ENCODE data around the gene VTN.

VTN gene, protein sequence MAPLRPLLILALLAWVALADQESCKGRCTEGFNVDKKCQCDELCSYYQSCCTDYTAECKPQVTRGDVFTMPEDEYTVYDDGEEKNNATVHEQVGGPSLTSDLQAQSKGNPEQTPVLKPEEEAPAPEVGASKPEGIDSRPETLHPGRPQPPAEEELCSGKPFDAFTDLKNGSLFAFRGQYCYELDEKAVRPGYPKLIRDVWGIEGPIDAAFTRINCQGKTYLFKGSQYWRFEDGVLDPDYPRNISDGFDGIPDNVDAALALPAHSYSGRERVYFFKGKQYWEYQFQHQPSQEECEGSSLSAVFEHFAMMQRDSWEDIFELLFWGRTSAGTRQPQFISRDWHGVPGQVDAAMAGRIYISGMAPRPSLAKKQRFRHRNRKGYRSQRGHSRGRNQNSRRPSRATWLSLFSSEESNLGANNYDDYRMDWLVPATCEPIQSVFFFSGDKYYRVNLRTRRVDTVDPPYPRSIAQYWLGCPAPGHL

DNA sequence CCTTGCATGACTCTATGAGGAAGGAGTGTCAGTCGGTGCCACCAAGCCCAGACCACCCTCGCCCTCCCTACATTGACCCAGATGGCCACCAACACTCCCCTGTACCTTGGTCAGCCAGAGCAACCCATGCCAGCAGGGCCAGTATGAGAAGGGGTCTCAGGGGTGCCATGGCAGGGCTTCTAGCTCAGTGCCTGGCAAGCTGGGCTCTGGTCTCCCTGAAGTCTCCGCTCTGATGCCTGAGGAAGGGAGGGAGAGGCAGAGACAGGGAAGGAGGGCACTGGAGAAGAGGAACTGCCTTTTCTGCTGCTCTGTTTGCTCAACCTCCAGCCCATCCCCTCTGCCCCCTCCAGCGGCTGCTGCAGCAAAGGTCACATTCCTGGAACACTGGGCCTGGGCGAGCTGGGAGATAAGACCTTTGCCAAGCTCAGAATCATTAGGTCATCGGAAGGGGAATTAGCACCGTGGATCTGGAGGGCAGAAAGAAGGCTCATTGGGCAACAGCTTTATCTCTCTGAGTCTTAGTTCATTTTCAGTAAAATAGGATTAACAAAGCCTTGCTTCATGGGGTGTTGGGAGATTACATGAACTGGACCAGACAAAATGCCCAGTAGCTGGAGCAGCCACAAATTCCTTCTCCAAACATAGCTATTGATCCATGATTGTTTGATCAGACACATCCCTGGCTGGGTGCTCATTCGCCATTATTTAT is at the start of gene VTN:
TSS of gene VTN (minus strand) at position 273 of the 709 bp plus-strand sequence. CDS start at position 169, 104 bp downstream.
- peak in 1 of 2 donors; percentile 45 for DNase-seq

DNA sequence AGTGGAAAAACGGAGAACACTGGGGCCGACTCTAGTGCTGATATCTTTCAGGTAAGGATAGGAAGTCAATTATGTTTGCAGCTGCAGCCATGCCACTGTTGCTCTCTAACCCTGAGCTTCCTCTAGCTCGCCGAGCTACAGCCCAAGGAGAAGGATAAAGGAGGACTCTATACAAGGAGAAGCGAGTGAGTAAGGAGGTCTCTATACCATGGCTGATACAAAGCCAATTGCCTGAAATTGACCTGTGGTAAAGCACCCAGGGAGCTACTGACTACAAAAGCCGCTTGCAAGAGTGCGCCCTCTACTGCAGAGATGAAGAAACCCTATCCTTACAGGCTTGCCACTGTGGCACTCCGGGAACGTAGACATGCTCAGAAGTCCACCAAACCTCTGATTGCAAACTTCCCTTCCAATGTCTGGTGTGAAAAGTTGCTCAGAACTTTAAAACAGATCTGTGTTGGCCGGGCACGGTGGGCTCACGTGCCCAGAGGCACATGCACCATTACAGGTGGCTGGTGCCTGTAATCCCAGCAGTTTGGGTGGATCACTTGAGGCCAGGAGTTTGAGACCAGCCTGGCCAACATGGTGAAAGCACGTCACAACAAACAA is 46.7 kb upstream of the VTN start:
- DNase-seq = peak; percentile 50 to 74

DNA sequence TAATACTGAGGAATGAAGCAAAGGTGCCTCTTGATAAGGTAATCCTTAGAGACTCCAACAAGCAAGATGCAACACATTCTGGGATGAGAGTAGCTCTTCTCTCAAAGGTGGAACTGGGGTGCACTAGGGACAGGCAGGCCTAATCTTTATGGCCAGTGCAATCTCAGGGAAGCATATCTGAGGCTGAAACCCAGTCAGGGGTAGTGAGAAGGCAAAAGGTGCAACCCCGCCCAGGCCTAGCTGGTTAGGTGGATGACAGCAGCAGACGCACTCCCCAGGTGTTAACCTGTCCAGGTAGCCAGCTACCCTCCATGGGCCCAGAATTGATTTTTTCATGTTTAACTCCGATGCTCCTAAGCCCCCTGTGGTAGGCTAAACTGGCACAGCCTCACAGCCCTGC is 45.8 kb upstream of the VTN start:
- no peak for DNase-seq

DNA sequence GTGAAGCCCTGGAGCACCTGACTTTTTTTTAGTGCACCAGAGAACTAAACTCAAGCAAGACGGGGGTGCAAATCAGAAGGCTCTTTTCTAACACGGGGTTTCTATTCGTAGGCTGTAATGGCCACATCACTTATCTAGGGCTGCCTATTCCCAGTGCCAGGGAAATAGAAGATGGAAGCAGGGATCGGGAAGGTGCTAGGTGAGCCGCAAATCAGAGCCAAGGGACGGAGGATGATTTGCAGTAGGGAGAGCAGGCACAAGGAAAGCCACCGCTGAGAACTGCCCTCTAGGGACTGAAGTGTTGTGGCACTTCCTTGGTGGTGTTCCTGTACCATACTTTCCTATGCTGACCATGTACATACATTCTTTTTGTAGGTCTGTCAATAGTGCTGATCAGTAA is 43.7 kb upstream of the VTN start:
- no peak for DNase-seq

DNA sequence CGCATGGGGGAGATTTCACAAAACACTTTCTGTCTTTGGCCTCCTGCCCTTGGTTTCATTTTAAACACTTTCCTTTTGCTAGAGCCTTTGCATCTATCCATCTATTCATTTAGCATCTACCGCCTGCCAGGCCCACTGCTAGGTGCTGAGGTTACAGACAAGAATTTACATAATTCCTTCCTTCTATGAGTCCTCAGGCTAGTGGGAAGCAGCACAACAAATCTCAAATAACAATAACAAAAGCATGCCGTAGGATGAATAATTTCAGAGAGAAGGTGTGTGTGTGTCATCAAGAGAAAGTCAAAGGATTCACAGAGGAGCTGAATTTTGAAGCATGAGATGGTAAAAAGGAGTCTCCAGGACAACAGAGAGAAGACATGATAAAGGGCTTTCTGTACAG is 42.0 kb upstream of the VTN start:
- DNase-seq = no peak

DNA sequence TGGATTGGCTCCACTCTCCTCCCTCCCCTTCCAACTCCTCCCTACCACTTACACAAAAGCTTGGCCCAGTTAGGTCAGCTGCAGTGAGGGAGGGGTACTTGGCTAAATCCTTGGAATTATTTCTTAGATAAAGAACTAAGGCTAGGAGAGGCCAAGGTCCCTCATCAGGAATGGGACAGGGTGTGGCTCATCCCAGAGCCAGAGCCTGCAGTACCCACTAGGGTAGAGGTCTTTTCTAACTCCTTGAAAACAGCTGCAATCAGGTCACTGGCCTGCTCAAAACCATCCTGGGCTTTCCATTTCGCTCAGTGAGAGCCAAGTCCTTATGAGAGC is 37.8 kb upstream of the VTN start:
- no peak for DNase-seq

DNA sequence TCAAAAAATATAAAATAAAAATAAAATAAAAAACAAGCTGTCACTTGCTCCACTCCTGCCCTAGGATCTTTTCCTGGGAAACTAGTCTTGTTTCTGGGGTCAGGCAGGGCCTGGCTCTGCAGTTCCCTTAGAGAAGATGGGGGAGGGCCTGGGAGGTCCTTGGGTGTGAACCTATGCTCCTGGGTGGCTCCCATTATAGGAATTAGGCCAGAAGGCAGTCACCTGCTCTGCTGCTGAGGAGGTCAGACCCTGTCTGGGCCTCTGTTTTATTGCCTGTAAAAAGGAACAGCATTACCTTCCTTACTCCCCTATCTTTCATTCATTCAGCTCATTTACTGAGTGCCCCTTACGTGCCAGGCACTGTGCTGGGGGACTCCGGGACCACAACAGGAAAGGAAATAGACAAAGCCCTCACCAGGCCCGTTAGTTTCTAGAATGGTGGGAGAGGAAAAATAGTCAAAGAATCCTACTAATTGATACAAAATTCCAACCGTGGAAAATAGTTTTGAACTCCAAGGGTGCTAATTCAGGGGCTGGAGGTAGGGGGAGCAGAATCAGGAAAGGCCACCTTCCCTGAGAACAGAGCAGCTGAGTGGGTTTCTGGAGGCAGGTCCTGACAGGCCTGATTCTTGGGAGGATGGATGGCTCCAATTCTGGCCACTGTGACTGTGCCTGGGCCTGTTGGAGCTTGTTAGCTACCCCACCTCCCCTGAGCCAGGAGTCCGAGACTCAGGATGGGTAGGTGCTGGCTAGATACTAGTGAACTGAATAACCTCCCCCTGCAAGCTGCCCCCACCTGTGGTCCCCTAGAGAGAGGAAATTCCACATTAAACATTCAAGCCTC is 37.2 kb upstream of the VTN start:
- no peak for DNase-seq

DNA sequence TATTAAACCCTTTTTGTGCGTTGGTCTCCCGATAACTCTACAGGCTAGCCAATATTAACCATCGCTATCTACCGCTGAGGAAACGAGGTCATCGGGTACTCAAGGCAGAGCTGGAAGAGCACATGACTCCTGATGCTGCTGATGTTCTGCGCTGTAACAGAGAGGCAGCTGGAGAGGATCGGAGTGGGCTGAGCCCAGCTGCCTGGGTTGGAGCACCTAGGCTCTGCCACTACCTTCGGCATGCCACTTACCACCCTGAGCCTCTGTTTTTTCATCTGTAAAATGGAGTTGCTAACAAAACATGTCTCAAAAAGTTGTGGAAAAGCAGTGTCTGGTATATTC is 36.3 kb upstream of the VTN start:
- DNase-seq = no peak

DNA sequence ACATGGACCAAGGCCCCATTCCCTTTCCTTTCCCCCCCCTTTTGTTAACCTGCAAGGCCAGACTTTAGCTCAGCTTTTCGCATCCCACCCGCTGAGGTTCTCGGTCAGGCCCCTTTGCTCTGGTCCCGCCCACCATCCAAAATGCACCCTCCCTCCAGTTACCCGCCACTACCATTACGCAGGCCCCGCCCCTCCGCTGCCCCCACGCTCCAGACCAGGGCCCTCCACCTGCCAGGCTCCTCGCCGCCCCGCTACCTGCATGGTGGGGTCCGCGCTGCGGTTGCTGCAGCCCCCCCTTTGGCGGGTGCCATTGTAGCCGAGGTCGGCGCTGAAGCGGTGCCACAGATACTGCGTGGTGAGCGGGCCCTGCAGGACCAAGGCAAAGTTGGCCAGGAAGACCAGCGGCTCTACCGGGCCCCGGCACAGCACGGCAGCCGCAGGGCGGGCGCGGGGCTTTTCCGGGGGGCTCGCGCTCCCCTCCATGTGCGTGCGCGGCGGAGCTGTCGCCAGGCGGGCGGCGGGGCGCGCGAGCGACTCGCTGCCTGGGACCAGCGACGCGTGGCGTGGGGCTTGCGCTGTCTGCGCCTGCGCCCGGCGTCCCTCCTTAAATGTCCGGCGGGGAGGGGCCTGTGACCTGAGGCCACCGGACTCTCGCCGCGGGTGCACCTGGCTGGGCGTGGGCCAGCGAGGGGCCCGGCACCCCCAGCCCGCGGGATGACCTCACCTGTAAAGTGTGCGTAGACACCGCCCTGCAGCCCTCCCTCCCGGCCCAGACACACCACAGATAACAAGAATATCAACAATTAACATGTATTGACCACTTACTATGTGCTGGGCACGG is 35.7 kb upstream of the VTN start, which contains the start of gene SLC46A1:
TSS of gene SLC46A1 (minus strand) at position 581 of the 841 bp plus-strand sequence. CDS start at position 483, 98 bp downstream.
- DNase-seq = peak in 1 of 2 donors; percentile 18

DNA sequence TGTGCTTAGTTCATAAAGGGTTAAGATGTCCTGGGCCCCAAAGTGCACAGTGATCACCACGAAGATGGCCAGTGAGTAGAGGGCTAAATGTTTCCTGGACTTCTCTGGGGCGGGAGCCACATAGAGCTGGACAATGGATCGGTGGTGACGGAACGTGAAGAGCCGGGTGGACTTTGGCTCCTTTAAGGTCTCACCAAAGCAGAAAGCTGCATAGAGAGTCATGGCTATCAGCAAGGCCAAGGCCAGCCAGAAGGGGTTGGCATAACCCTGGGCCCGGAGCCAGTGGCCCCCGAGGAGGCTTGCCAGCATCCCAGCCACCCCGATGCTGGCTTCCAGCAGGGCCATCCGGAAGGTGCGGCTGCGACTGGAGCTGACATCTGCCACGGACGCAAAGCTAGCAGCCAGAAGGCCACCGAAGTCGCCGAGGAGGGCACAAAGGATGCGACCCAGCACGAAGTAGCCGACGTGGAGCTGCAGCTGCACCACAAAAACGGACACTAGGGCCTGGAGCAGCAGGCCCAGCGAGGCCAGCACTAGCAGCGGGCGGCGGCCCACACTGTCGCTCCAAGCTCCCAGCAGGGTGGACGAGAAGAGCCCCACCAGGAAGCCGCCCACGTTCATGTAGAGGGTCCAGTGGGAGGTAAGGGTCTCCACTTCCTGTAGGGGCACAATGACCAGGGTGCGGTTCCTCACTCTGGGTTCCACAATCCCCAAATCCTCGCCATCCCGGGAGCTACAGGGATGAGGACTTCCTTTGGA is 34.9 kb upstream of the VTN start:
- DNase-seq = no peak

DNA sequence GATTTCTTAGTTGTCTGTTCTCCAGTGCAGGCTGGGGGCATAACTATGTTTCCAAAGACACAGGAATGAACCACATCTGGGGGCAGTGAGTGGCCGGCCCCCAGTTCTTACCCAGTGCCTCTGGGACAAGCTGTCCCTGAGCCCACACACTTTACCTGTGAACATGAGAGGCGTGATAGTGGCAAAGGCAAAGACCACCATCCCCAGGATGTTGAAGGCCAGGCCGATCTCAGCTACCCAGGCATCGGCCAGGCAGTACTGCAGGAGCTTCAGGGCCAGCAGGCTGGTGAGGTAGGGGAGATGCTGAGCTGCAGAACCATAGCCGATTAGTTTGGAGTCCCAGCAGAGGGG is 34.3 kb upstream of the VTN start:
- no peak for DNase-seq

DNA sequence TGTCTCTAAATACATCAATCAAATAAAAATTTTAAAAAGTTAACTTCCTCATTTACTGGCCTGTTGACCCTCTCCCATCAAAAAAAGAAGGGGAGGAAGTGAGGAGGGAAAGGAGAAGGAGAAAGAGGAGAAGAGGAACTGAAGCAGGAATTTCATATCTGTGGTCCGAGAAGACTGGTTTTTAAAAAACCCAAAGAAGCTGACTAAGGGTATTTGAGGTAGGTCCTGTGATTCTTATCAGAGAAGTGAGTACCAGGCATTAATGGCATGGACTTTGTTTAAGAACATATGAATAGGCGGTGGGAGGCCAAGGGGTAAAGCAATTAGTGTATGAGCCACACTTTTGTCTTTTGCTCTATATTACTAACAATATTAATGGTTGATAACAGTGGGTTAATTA is 33.9 kb upstream of the VTN start:
- peak in 1 of 2 donors; percentile 18 for DNase-seq

DNA sequence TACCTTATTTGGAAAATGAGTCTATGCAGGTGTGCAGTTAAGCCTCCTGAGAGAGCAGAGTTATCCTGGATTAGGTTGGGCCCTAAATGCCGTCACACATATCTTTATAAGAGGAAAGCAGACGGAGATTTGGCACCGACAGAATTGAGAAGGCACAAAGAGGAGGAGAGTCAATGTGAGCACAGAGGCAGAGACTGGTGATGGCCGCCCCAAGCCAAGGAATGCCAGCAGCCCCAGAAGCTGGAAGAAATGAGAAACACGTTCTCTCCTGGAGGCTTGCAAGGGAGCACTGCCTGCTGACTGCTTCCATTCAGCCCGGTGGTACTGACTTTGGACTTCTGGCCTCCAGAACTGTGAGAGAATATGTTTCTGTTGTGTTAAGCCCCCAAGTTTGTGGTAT is 32.7 kb upstream of the VTN start:
- no peak for DNase-seq

DNA sequence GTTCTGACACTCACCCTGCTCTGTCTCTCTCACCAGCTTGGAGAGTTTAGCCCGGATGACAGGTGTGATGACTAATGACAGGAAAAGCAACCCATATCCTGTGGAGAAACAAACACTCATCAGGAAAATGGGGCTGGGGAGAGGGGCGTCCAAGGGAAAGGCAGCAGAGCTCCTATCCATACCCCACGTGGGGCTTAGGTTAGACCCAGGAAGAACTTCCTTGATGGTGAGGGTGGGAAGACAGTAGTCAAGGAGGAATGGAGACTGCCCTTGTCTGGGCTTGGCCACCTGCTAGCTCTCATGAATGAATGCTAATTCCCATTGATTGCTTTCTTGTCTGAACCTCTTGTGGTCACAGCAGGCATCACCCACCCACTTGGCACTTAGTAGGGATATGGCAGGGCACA is 32.1 kb upstream of the VTN start:
- no peak for DNase-seq

DNA sequence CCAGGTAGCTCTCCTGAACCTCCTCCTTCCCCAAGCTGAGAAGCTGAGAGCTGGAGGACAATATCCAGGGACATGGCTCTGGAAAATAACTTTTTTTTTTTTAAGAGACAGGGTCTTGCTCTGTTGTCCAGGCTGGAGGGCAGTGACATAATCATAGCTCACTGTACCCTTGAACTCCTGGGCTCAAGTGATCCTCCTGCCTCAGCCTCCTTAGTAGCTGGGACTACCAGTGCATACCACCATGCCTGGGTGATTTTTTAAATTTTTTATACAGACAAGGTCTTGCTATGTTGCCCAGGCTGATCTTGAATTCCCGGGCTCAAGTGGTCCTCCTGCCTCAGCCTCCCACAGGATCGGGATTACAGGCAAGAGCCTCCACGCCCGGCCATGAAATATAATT is 29.7 kb upstream of the VTN start:
- no peak for DNase-seq

DNA sequence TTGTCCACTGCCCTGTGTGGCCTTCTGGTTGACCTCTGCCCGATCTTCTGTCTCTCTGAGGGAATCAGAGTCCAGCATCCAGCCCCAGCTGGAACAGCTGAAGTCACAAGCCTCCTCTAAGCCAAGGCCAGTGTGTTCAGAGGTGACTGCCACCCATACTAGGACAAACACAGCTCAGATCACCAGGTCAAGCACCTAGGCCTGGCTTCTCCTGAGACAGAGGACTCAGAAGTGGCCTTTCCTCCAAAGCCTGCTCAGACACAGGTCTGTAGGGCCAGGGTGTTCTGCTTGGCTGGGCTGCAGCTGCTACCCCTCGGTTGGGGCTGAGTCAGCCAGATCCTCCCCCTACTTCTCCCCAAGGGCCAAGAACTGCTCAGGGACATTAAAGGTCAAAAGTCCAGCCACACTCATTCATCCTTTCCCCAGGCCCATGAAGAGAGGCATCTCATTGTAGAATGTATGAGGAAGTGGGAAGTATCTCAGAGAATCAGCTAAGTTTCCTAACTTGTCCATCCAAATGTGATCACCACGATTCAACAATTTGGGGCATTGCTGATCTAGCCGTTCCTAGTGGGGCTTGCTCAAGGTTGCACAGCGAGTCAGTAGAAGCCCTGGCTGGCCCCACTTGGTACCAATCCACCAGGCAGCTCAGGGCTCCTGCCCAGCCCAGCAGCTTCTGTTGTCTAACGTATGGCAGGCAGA is 28.3 kb upstream of the VTN start:
- DNase-seq = no peak

DNA sequence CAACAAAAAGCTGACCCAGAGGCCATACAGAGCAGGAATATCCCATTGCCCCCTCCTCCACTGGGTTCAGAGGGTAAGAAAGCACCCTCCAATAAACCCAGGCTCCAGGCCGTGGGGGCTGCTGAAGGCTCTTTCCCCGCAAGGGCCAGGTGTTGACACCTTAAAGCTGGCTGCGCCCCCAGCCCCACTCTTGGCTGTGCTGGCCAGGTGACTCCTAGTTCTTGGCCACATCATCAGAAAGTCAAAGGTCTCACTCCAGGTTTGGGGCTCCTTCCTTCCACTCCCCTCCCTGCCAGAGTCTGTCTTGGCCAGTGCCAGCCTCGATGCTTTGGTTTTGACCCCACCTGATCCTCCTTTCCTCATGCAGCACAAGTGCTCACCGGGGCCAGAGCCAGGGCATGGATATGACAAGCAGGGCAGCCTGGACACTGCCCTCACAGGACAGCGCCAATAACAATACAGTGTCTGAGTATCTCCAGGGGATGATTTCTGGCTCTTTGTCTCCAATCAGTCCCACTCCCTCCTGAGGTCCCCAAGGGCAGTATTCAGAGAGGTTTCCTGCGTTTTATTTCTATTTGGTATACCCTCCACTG is 27.7 kb upstream of the VTN start:
- DNase-seq = no peak

DNA sequence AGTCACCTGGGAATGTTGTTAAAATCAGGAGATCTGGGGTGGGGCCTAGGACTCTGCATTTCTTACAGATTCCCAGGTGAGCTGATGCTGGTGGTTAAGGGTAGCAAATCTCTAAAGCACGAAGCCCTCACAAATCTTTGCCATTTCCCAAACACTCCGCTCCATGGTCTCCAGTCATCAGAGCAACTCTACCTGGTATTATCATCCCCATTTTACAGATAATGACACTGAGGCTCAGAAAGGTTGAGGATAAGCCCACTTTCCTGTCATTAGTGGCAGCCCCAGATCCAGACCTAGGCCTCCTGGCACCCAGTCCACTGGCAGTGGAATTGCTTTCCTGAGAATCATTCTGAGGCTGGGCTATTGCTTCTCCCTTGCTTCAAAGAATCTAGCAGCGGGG is 27.2 kb upstream of the VTN start:
- DNase-seq = no peak

DNA sequence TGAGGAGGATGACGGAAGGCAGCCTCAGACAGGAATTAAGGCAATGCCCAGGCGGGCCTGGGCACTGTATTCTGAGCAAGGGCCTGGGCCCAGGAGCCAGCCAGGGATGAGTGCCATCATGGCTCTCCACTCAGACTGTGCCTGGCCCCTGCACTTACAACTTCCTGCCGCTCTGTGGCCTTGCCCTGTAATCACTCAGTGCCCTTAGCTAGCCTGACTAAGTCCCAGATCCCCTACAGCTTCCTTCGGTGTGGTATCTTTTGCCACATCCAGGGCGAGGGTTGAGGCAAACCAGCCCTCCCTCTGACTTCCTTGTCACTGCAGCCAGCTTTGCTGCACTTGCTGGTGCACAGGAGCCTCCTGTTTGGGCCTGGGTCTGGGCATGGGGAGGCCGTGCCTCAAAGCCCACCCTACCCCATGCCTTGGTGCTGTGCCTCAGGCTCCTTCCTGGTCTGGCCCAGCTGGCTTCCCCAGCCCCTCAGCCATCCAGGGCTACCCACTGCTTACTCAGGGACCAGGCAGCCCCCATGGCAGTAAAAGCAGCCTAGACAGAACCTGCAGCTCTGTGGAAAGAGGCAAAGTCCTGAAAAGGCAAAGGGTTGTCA is 26.6 kb upstream of the VTN start:
- DNase-seq = no peak

DNA sequence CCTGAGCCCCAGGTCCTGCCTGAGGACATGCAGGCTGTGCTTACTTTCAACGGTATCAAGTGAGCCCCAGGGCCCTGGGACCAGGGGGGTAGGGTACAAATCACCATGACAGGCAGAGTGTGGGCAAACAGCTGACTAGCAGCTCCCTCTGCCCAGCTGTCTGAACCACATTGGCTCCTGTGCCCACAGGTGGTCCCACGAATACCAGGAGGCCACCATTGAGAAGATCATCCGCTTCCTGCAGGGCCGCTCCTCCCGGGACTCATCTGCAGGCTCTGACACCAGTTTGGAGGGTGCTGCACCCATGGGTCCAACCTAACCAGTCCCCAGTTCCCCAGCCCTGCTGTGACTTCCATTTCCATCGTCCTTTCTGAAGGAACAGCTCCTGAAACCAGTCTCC is 25.9 kb upstream of the VTN start:
- DNase-seq = no peak
